CD14-positive monocyte (primary cell): ENCODE measurements around the gene UGT1A1. TPM values are rescaled to one million over a fixed set of nuclear protein-coding genes. Genes with fewer than 3 reads are reported as not detected.

Experiments
- DNase-seq, 3 donors: peaks; one replicate each; pipeline ENCODE4 v3.0.0-alpha.2; 2011 to 2022
- H2AFZ ChIP-seq: 2 replicates; pipeline ENCODE4 v1.6.0; 2012; ENCODE audit warnings: mild to moderate bottlenecking, low read depth, low read length, inconsistent platforms; ENCODE audit not compliant: insufficient read depth, poor library complexity, severe bottlenecking
- H3K27ac ChIP-seq, 2 donors: 1 replicate in 1 of 2; 2 replicates in 1 of 2; pipeline ENCODE4 v1.5.1; 2012 to 2013; ENCODE audit warnings: low read length in 2 of 2, control low read depth in 1 of 2, inconsistent platforms in 1 of 2, low read depth in 1 of 2, mild to moderate bottlenecking in 1 of 2
- H3K27me3 ChIP-seq, 2 donors: one replicate each; pipeline versions ENCODE4 v1.6.0 to v1.6.1; 2011 to 2013; ENCODE audit warnings: low read length in 2 of 2; ENCODE audit not compliant: control insufficient read depth in 2 of 2, insufficient read depth in 2 of 2
- H3K36me3 ChIP-seq, 2 donors: replicated peaks in 1 of 2; 1 replicate in 1 of 2; 2 replicates in 1 of 2; pipeline versions ENCODE4 v1.5.1 to v1.6.1; 2012 to 2013; ENCODE audit warnings: low read length in 2 of 2, control low read depth in 1 of 2, inconsistent platforms in 1 of 2, mild to moderate bottlenecking in 1 of 2; ENCODE audit not compliant: insufficient read depth in 2 of 2, control insufficient read depth in 1 of 2
- H3K4me1 ChIP-seq, 2 donors: 1 replicate in 1 of 2; 2 replicates in 1 of 2; pipeline versions ENCODE4 v1.5.1 to v1.6.1; 2012 to 2013; ENCODE audit warnings: low read length in 2 of 2, control low read depth in 1 of 2, inconsistent platforms in 1 of 2, mild to moderate bottlenecking in 1 of 2, moderate library complexity in 1 of 2; ENCODE audit not compliant: insufficient read depth in 2 of 2, control insufficient read depth in 1 of 2
- H3K4me2 ChIP-seq: replicated peaks from 2 replicates; pipeline ENCODE3; 2012; ENCODE audit warnings: low read length, moderate library complexity, mild to moderate bottlenecking; ENCODE audit not compliant: poor library complexity, severe bottlenecking; ENCODE audit errors: extremely low read depth
- H3K4me3 ChIP-seq, 3 experiments: fragments of 200-600 bp in 1 of 3; sonication (generic) in 1 of 3; replicated peaks in 1 of 3; 1 replicate in 2 of 3; 2 replicates in 1 of 3; pipeline ENCODE4 v1.5.1; 2011 to 2013; ENCODE audit warnings: low read length in 3 of 3, mild to moderate bottlenecking in 3 of 3, control low read depth in 2 of 3, low read depth in 2 of 3, inconsistent platforms in 1 of 3, moderate library complexity in 1 of 3
- H3K79me2 ChIP-seq: 2 replicates; pipeline ENCODE4 v1.6.0; 2012; ENCODE audit warnings: mild to moderate bottlenecking, control low read depth, inconsistent platforms, low read length, moderate library complexity; ENCODE audit not compliant: insufficient read depth
- H3K9ac ChIP-seq: 2 replicates; pipeline ENCODE4 v1.6.0; 2017; ENCODE audit warnings: low read length, mild to moderate bottlenecking; ENCODE audit not compliant: insufficient read depth, poor library complexity, severe bottlenecking
- H3K9me3 ChIP-seq, 2 donors: replicated peaks in 1 of 2; 1 replicate in 1 of 2; 2 replicates in 1 of 2; pipeline versions ENCODE4 v1.5.1 to v1.6.1; 2012 to 2013; ENCODE audit warnings: low read length in 2 of 2, control low read depth in 1 of 2; ENCODE audit not compliant: control insufficient read depth in 1 of 2, insufficient read depth in 1 of 2
- H4K20me1 ChIP-seq: 2 replicates; pipeline ENCODE4 v1.6.0; 2012; ENCODE audit warnings: mild to moderate bottlenecking, low read length, control low read depth, moderate library complexity; ENCODE audit not compliant: insufficient read depth
- H3K27ac Mint-ChIP-seq, 7 donors: one replicate each; pipeline ENCODE4 v1.8.0; 2020; ENCODE audit warnings: mild to moderate bottlenecking in 7 of 7, mixed read lengths in 7 of 7, moderate library complexity in 6 of 7, inconsistent platforms in 2 of 7
- H3K27me3 Mint-ChIP-seq, 3 donors: one replicate each; pipeline ENCODE4 v1.8.0; 2021 to 2022; ENCODE audit warnings: low read depth in 3 of 3, mild to moderate bottlenecking in 3 of 3, mixed read lengths in 3 of 3, moderate library complexity in 3 of 3, inconsistent platforms in 1 of 3
- H3K36me3 Mint-ChIP-seq, 2 donors: one replicate each; pipeline ENCODE4 v1.8.0; 2020; ENCODE audit warnings: mixed read lengths in 2 of 2, inconsistent platforms in 1 of 2, mild to moderate bottlenecking in 1 of 2
- H3K4me1 Mint-ChIP-seq: one replicate; pipeline ENCODE4 v1.8.0; 2020; ENCODE audit warnings: mild to moderate bottlenecking, mixed read lengths
- H3K4me3 Mint-ChIP-seq, 2 donors: one replicate each; pipeline ENCODE4 v1.8.0; 2020; ENCODE audit warnings: mild to moderate bottlenecking in 2 of 2, mixed read lengths in 2 of 2, moderate library complexity in 1 of 2
- H3K9me3 Mint-ChIP-seq, 7 donors: one replicate each; pipeline ENCODE4 v1.8.0; 2020 to 2022; ENCODE audit warnings: mixed read lengths in 7 of 7, mild to moderate bottlenecking in 6 of 7, moderate library complexity in 6 of 7, inconsistent platforms in 2 of 7
- WGBS: methylation state at CpG from one replicate; pipeline ENCODE4 v1.1.5; 2013; ENCODE audit warnings: missing lambda C conversion rate; ENCODE audit not compliant: insufficient coverage; 5-methylcytosine and 5-hydroxymethylcytosine counted together
- intact Hi-C, 2 donors: fragments of 100-400 bp; cut with micrococcal nuclease; formaldehyde crosslinking; loops; one replicate each; pipeline versions ENCODE4 v1.15.0 to v1.15.1; 2023
- polyA plus RNA-seq, 3 donors: library from polyadenylated mRNA; depleted of rRNA in 1 of 3; unstranded in 2 of 3; stranded (reverse) in 1 of 3; fragments of 300-500 nt in 2 of 3; fragments of >200 nt in 1 of 3; fragmentation: Illumina TruSeq in 2 of 3; gene quantifications; 1 replicate in 2 of 3; 2 replicates in 1 of 3; pipeline ENCODE4 v1.2.3, GENCODE V29; 2012 to 2021
- TF ChIP-seq, protein P1 (sequence below): fragments of 200-600 bp; IDR thresholded peaks from one replicate; pipeline ENCODE4 v1.8.0; 2022; ENCODE audit warnings: antibody characterized with exemption, mild to moderate bottlenecking

The UGT1A1 gene
- polyA plus RNA-seq, 3 donors, result not detected

DNA sequence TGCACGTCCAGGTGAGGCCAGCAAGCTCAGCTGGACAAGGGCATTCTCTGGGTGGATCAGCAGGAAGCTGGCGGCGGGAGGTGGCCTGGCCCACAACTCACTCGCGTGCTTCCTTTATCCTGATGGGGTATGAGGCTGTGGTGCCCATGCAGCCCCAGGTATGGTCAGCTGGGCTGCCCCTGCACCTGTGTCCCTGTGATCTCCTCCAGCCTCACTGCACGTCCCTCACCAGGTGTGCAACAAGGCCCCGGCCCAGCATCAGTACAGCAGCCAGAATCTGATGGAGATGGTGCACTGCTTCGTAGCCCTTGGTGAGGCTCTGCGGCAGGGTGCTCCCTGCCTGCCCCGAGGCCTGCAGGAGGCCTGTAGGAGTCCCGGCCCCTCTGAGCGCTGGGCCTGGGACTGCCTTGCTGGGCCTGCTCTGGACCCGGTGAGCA, 35.7 kb downstream of the UGT1A1 start:
- Mint-ChIP-seq H3K4me3 (no peak overlapping the region), H3K36me3 (no peaks in the 10 kb centered on the region), H3K9me3 (peaks cover 0 to 2% (median 0%) of the 10 kb centered on the region in 7 donors), H3K27ac (no peak overlapping the region), H3K4me1 (no peaks in the 10 kb centered on the region), H3K27me3 (peaks cover 0 to 9% (median 7%) of the 10 kb centered on the region in 3 donors)
- WGBS, result 97% methylated on average over 13 of the region's 13 CpGs
- no peaks in the 10 kb centered on the region for H3K9me3 ChIP-seq
- intact Hi-C loops, result no loop called here
- H3K9ac ChIP-seq, result no peak overlapping the region
- TF ChIP-seq, protein P1, sequence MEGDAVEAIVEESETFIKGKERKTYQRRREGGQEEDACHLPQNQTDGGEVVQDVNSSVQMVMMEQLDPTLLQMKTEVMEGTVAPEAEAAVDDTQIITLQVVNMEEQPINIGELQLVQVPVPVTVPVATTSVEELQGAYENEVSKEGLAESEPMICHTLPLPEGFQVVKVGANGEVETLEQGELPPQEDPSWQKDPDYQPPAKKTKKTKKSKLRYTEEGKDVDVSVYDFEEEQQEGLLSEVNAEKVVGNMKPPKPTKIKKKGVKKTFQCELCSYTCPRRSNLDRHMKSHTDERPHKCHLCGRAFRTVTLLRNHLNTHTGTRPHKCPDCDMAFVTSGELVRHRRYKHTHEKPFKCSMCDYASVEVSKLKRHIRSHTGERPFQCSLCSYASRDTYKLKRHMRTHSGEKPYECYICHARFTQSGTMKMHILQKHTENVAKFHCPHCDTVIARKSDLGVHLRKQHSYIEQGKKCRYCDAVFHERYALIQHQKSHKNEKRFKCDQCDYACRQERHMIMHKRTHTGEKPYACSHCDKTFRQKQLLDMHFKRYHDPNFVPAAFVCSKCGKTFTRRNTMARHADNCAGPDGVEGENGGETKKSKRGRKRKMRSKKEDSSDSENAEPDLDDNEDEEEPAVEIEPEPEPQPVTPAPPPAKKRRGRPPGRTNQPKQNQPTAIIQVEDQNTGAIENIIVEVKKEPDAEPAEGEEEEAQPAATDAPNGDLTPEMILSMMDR, result no peak
- H3K27ac ChIP-seq, result no peak overlapping the region
- no peak overlapping the region for H2AFZ ChIP-seq
- H4K20me1 ChIP-seq, result no peaks in the 10 kb centered on the region
- H3K27me3 ChIP-seq, result no peaks in the 10 kb centered on the region
- H3K79me2 ChIP-seq, result no peaks in the 10 kb centered on the region
- no peak for DNase-seq
- H3K4me1 ChIP-seq, result no peaks in the 10 kb centered on the region
- no peak overlapping the region for H3K4me2 ChIP-seq
- H3K36me3 ChIP-seq, result no peaks in the 10 kb centered on the region
- H3K4me3 ChIP-seq, result no peak overlapping the region

GRCh38 chr2:233796254-233796653, 36.2 kb downstream of the UGT1A1 start:
- TF ChIP-seq, protein P1, result no peak
- Histone ChIP-seq H3K4me2 (no peak overlapping the region), H3K4me1 (no peaks in the 10 kb centered on the region), H3K9me3 (no peaks in the 10 kb centered on the region), H3K4me3 (no peak overlapping the region), H3K36me3 (no peaks in the 10 kb centered on the region), H3K27me3 (no peaks in the 10 kb centered on the region), H2AFZ (no peak overlapping the region), H3K79me2 (no peaks in the 10 kb centered on the region), H3K27ac (no peak overlapping the region), H3K9ac (no peak overlapping the region), H4K20me1 (no peaks in the 10 kb centered on the region)
- Mint-ChIP-seq H3K27ac (no peak overlapping the region), H3K9me3 (peaks cover 0 to 2% (median 0%) of the 10 kb centered on the region in 7 donors), H3K36me3 (no peaks in the 10 kb centered on the region), H3K4me1 (no peaks in the 10 kb centered on the region), H3K27me3 (peaks cover 0 to 9% (median 7%) of the 10 kb centered on the region in 3 donors), H3K4me3 (no peak overlapping the region)
- intact Hi-C loops, result no loop called here
- no peak for DNase-seq
- WGBS, result 92% methylated on average over 3 of the region's 9 CpGs
